Spleen (tissue), 7 donors: ENCODE measurements around the gene BCL7C.

Source experiments
- CTCF ChIP-seq, 11 experiments: fragments of 200-600 bp in 7 of 11; fragments of 450-650 bp in 4 of 11; sonication (generic) in 4 of 11; IDR thresholded peaks in 8 of 11; conservative IDR thresholded peaks in 3 of 11; 1 replicate in 7 of 11; 2 replicates in 4 of 11; pipeline versions ENCODE4 v1.4.0 to v1.8.0; 2016 to 2021; ENCODE audit warnings: antibody characterized with exemption in 11 of 11, inconsistent platforms in 4 of 11, mild to moderate bottlenecking in 1 of 11
- POLR2A ChIP-seq, 3 donors: fragments of 450-650 bp; IDR thresholded peaks; one replicate each; pipeline ENCODE4 v1.5.1; 2017; ENCODE audit warnings: antibody characterized with exemption in 3 of 3, mild to moderate bottlenecking in 1 of 3
- donor health status: DM: no; HTN: no; CAD: no; lungs with moderate emphysema.
- donor health status: DM: no; HTN: no; CAD: no.
- donor health status: DM: no; HTN: no; CAD: no.

- no peak for TF ChIP-seq CTCF (IDR thresholded peaks at IDR 0.05 in 8 of 11, conservative IDR thresholded peaks at IDR 0.05 in 3 of 11)
- TF ChIP-seq POLR2A (IDR thresholded peaks at IDR 0.05), result no peak
Observed at GRCh38 chr16:30838876-30839471, 54.9 kb downstream of the BCL7C start.
